Peyer's patch (tissue), 4 donors: ENCODE results near the gene GALNT9.

Experiments
- CTCF ChIP-seq, 6 experiments: fragments of 450-650 bp in 4 of 6; fragments of 200-600 bp in 2 of 6; sonication (generic) in 1 of 6; IDR thresholded peaks; one replicate each; pipeline ENCODE4 v1.5.1; 2017 to 2019; ENCODE audit warnings: antibody characterized with exemption in 6 of 6, mild to moderate bottlenecking in 3 of 6, moderate library complexity in 1 of 6
- POLR2A ChIP-seq, 2 donors: fragments of 450-650 bp; IDR thresholded peaks; one replicate each; pipeline ENCODE4 v1.5.1; 2017; ENCODE audit warnings: antibody characterized with exemption in 2 of 2, mild to moderate bottlenecking in 2 of 2, moderate library complexity in 2 of 2

GRCh38 chr12:132260721-132261120, 68.7 kb downstream of the GALNT9 start:
- TF ChIP-seq CTCF (IDR thresholded peaks at IDR 0.05) (no peak), POLR2A (IDR thresholded peaks at IDR 0.05) (no peak)
